Central memory CD8-positive, alpha-beta T cell (primary cell): ENCODE results near the gene POU6F2.

ENCODE experiments used
- ATAC-seq: fragments of 150-1000 bp; cut with Tn5 transposase; replicated peaks from 2 replicates; pipeline ENCODE4 v1.10.0; 2022; ENCODE audit warnings: mild to moderate bottlenecking, moderate FRiP score, moderate number of reproducible peaks; ENCODE audit not compliant: poor library complexity, severe bottlenecking; ENCODE audit errors: extremely low read depth
- DNase-seq, 2 donors: peaks; one replicate each; pipeline ENCODE4 v3.0.0; 2021; ENCODE audit warnings: low spot score in 2 of 2
- H3K27ac Mint-ChIP-seq: one replicate; pipeline ENCODE4 v1.8.0; 2022; ENCODE audit warnings: low read depth, mild to moderate bottlenecking, moderate library complexity, mixed read lengths
- H3K27me3 Mint-ChIP-seq: one replicate; pipeline ENCODE4 v1.8.0; 2022; ENCODE audit warnings: mixed read lengths
- H3K36me3 Mint-ChIP-seq: one replicate; pipeline ENCODE4 v1.8.0; 2022; ENCODE audit warnings: mild to moderate bottlenecking, moderate library complexity, mixed read lengths; ENCODE audit not compliant: insufficient read depth
- H3K4me1 Mint-ChIP-seq: one replicate; pipeline ENCODE4 v1.8.0; 2022; ENCODE audit warnings: mixed read lengths
- H3K4me3 Mint-ChIP-seq: one replicate; pipeline ENCODE4 v1.8.0; 2022; ENCODE audit warnings: mild to moderate bottlenecking, moderate library complexity, mixed read lengths
- H3K9me3 Mint-ChIP-seq: one replicate; pipeline ENCODE4 v1.8.0; 2022; ENCODE audit warnings: mixed read lengths

The POU6F2 gene

DNA sequence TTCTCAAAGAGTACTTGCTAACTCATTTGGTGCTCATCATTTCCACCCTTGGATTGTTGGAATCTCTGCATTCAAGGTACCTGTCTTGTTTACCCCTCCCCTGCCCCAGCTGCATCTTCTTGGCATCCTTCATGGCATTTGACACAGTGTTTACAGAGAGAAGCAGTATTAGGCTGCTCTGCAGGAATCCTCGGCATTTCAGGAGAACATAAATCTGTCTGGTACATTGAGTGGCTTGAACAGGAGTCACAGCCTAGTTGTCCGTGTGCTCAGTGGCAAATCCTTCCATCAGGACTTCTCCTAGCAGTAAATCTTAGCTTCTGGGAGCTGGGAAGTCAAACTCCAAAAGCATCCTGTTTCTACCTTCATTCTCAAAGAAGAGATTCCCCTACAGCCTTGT is 451.7 kb downstream of the POU6F2 start:
- no peaks in the 10 kb centered on the region for H3K36me3 Mint-ChIP-seq
- H3K9me3 Mint-ChIP-seq = no peaks in the 10 kb centered on the region
- H3K27ac Mint-ChIP-seq = no peak overlapping the region
- H3K27me3 Mint-ChIP-seq = peaks cover 27% of the 10 kb centered on the region
- H3K4me3 Mint-ChIP-seq = no peak overlapping the region
- ATAC-seq (no peak), DNase-seq (no peak)
- no peaks in the 10 kb centered on the region for H3K4me1 Mint-ChIP-seq

DNA sequence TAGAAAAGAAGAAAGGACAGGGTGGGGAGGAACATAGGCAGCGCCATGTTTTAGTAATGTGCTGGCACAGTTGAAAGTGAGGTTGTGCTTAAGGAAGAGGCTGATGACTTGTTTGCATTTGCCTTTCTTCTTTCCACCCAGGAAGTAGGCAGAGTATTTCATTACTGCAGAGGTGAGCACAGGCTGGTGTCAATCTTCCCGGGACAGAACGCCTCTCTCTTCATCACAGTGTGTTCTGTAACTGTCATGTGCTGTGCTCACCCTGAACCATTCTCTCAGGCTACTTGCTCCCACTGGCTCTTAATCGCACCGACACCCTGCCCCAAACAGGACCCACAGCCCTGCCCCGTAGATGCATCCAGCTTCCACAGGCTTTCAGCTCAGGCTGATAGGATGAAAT is 452.7 kb downstream of the POU6F2 start:
- H3K27me3 Mint-ChIP-seq = peaks cover 27% of the 10 kb centered on the region
- no peaks in the 10 kb centered on the region for H3K4me1 Mint-ChIP-seq
- H3K36me3 Mint-ChIP-seq = no peaks in the 10 kb centered on the region
- H3K4me3 Mint-ChIP-seq = no peak overlapping the region
- DNase-seq (no peak), ATAC-seq (no peak)
- H3K27ac Mint-ChIP-seq = no peak overlapping the region
- H3K9me3 Mint-ChIP-seq = no peaks in the 10 kb centered on the region

- H3K27me3 Mint-ChIP-seq = peaks cover 27% of the 10 kb centered on the region
- no peaks in the 10 kb centered on the region for H3K4me1 Mint-ChIP-seq
- H3K9me3 Mint-ChIP-seq = no peaks in the 10 kb centered on the region
- ATAC-seq (no peak), DNase-seq (no peak)
- no peak overlapping the region for H3K4me3 Mint-ChIP-seq
- H3K36me3 Mint-ChIP-seq = no peaks in the 10 kb centered on the region
- H3K27ac Mint-ChIP-seq = no peak overlapping the region
Measured at GRCh38 chr7:39430909-39431641, 453.4 kb downstream of the POU6F2 start.

GRCh38 chr7:39432368-39432767 is 454.7 kb downstream of the POU6F2 start:
- Mint-ChIP-seq H3K36me3 (no peaks in the 10 kb centered on the region), H3K27ac (no peak overlapping the region)
- DNase-seq = no peak

DNA sequence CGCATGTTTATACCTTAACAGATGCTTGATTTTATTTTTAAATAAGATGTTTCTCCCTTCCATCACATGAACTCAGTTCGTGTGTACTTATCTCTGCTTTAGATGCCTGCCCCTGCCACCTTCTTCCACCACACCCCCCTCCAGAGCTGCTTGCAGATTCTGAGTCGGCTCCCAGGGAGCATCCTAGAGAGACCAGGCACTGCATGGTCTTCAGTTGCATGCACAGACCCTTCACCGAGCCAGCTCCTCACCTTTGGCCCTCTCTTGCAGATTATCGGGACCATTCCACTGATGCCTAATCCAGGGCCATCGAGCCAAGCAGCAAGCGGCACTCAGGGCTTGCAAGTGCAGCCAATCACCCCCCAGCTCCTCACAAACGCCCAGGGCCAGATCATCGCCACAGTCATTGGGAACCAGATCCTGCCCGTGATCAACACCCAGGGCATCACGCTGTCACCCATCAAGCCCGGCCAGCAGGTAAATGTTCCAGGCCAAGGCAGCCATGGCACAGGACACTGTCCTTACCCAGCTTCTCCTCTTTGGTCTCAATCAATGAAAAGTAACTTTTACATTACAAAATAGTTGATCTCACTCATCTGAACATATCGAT is 455.2 kb downstream of the POU6F2 start:
- H3K9me3 Mint-ChIP-seq = no peaks in the 10 kb centered on the region
- no peak overlapping the region for H3K27ac Mint-ChIP-seq
- peaks cover 35% of the 10 kb centered on the region for H3K27me3 Mint-ChIP-seq
- DNase-seq (no peak), ATAC-seq (no peak)
- H3K4me3 Mint-ChIP-seq = no peak overlapping the region
- H3K4me1 Mint-ChIP-seq = no peaks in the 10 kb centered on the region
- no peaks in the 10 kb centered on the region for H3K36me3 Mint-ChIP-seq

More at GRCh38 chr7:39432368-39432767, 454.7 kb downstream of the POU6F2 start:
- ATAC-seq = no peak
- H3K4me3 Mint-ChIP-seq = no peak overlapping the region
- no peaks in the 10 kb centered on the region for H3K9me3 Mint-ChIP-seq
- H3K4me1 Mint-ChIP-seq = no peaks in the 10 kb centered on the region
- peaks cover 30% of the 10 kb centered on the region for H3K27me3 Mint-ChIP-seq

GRCh38 chr7:39433550-39433949 is 455.8 kb downstream of the POU6F2 start:
- Mint-ChIP-seq H3K27ac (no peak overlapping the region), H3K36me3 (no peaks in the 10 kb centered on the region), H3K9me3 (no peaks in the 10 kb centered on the region), H3K4me1 (no peaks in the 10 kb centered on the region), H3K4me3 (no peak overlapping the region), H3K27me3 (peaks cover 35% of the 10 kb centered on the region)
- DNase-seq = no peak
- no peak for ATAC-seq

- H3K27me3 Mint-ChIP-seq = peaks cover 35% of the 10 kb centered on the region
- H3K4me3 Mint-ChIP-seq = no peak overlapping the region
- no peak for DNase-seq
- no peaks in the 10 kb centered on the region for H3K4me1 Mint-ChIP-seq
- H3K27ac Mint-ChIP-seq = no peak overlapping the region
- no peaks in the 10 kb centered on the region for H3K36me3 Mint-ChIP-seq
- H3K9me3 Mint-ChIP-seq = no peaks in the 10 kb centered on the region
- ATAC-seq = no peak
Measured at GRCh38 chr7:39434012-39434411, 456.3 kb downstream of the POU6F2 start.

DNA sequence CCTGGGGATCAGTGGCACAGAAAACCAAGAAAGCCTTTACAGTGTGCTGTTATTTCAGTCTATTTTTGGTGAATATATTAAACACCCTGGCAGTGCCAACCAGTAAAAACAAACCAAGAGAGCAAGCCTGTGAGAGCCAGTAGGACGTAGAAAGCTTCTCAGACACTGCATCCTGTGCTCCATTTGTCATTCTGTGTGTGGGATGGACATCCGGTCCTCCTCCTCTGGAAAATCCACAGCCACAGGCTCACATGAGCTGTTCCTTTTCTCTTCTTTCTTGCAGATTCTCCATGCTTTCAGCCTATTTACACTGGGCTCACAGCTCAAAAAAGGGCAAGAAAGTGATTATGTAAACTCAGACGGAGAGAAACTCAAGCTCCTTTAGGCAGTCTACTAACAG is 468.8 kb downstream of the POU6F2 start:
- H3K4me3 Mint-ChIP-seq = no peak overlapping the region
- ATAC-seq (no peak), DNase-seq (no peak)
- H3K36me3 Mint-ChIP-seq = no peaks in the 10 kb centered on the region
- H3K27me3 Mint-ChIP-seq = peaks cover 64% of the 10 kb centered on the region
- no peaks in the 10 kb centered on the region for H3K4me1 Mint-ChIP-seq
- no peak overlapping the region for H3K27ac Mint-ChIP-seq
- no peaks in the 10 kb centered on the region for H3K9me3 Mint-ChIP-seq

DNA sequence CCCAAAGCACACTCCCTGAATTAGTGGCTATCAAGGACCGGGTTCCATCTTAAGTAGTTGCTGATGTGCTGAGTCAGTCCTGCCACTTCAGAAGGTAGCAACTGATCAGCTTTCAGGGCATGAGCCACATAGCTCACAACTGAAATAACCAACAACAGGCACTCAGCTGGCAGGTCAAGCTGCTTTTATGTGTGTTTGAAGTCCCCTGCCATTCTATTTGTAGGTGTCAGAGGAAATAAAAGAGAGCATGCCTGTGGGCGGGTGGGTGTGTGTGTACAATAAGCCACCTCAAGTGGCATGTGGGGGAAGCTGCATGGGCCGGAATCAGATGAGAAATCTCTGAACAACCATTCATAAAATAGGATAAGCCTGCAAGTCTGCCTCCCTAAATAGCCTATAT is 474.2 kb downstream of the POU6F2 start:
- Mint-ChIP-seq H3K4me3 (no peak overlapping the region), H3K4me1 (no peaks in the 10 kb centered on the region), H3K9me3 (no peaks in the 10 kb centered on the region), H3K27me3 (peaks cover 50% of the 10 kb centered on the region), H3K27ac (no peak overlapping the region), H3K36me3 (no peaks in the 10 kb centered on the region)
- DNase-seq (no peak), ATAC-seq (no peak)

- Mint-ChIP-seq H3K4me3 (no peak overlapping the region), H3K27ac (no peak overlapping the region), H3K4me1 (no peaks in the 10 kb centered on the region), H3K27me3 (peaks cover 46% of the 10 kb centered on the region), H3K36me3 (no peaks in the 10 kb centered on the region), H3K9me3 (no peaks in the 10 kb centered on the region)
- peak; percentile 54 for ATAC-seq
- no peak for DNase-seq
Measured at GRCh38 chr7:39453743-39454355, 476.1 kb downstream of the POU6F2 start.

GRCh38 chr7:39458061-39458745 is 480.5 kb downstream of the POU6F2 start:
- H3K4me1 Mint-ChIP-seq = no peaks in the 10 kb centered on the region
- ATAC-seq (no peak), DNase-seq (no peak)
- H3K27ac Mint-ChIP-seq = no peak overlapping the region
- H3K36me3 Mint-ChIP-seq = peaks cover 1% of the 10 kb centered on the region
- no peak overlapping the region for H3K4me3 Mint-ChIP-seq
- no peaks in the 10 kb centered on the region for H3K9me3 Mint-ChIP-seq
- H3K27me3 Mint-ChIP-seq = peaks cover 34% of the 10 kb centered on the region

DNA sequence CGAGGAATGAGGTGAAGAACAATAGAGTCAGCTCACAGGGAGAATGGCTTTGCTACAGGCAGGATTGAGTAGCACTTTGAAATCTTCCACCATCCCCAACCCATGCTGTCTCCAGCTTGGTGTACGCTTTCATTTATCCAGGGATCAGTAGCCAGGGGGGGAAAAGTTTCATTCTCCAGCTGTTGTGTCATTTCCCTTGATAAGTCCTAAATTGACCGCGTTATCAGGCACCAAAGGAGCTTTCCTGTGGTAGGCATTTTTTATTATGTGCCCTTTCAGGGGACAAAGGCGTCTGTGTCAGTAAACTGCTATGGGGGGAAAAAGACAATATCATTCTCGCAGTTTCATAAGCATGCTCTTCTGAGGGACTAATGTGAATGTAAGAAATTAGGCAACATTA is 481.9 kb downstream of the POU6F2 start:
- DNase-seq (no peak), ATAC-seq (no peak)
- H3K27me3 Mint-ChIP-seq = peaks cover 48% of the 10 kb centered on the region
- no peak overlapping the region for H3K4me3 Mint-ChIP-seq
- no peaks in the 10 kb centered on the region for H3K9me3 Mint-ChIP-seq
- no peak overlapping the region for H3K27ac Mint-ChIP-seq
- peaks cover 3% of the 10 kb centered on the region for H3K36me3 Mint-ChIP-seq
- H3K4me1 Mint-ChIP-seq = no peaks in the 10 kb centered on the region
